Fibroblast of gingiva (primary cell): ENCODE data around the gene BSN.

Experiments
- DNase-seq: peaks from one replicate; pipeline ENCODE4 v3.0.0-alpha.2; 2011; ENCODE audit warnings: low read depth

BSN gene

GRCh38 chr3:49602049-49602554, 47.8 kb downstream of the BSN start:
- DNase-seq, result no peak

- no peak for DNase-seq
These were observed 48.7 kb downstream of the BSN start for GRCh38 chr3:49602877-49603411.

GRCh38 chr3:49606427-49606826, 52.1 kb downstream of the BSN start:
- no peak for DNase-seq

- DNase-seq, result no peak
These were observed 52.9 kb downstream of the BSN start for GRCh38 chr3:49607105-49607591.

GRCh38 chr3:49607796-49608195, 53.5 kb downstream of the BSN start:
- no peak for DNase-seq

- no peak for DNase-seq
These were observed 55.0 kb downstream of the BSN start for GRCh38 chr3:49609314-49609713.

GRCh38 chr3:49609815-49610214, 55.5 kb downstream of the BSN start:
- DNase-seq, result no peak

- no peak for DNase-seq
These were observed 56.5 kb downstream of the BSN start for GRCh38 chr3:49610666-49611280.

- no peak for DNase-seq
These were observed 57.0 kb downstream of the BSN start for GRCh38 chr3:49611291-49611690.

GRCh38 chr3:49611719-49612118, 57.4 kb downstream of the BSN start:
- no peak for DNase-seq

- no peak for DNase-seq
These were observed 60.7 kb downstream of the BSN start for GRCh38 chr3:49614936-49615335.

GRCh38 chr3:49616061-49616460, 61.8 kb downstream of the BSN start:
- DNase-seq, result no peak

- DNase-seq, result peak; percentile 34
These were observed 62.2 kb downstream of the BSN start for GRCh38 chr3:49616491-49616941.

GRCh38 chr3:49617390-49618013, 63.2 kb downstream of the BSN start:
- DNase-seq, result no peak

GRCh38 chr3:49618412-49618811, 64.1 kb downstream of the BSN start:
- DNase-seq, result no peak

- DNase-seq, result no peak
These were observed 65.4 kb downstream of the BSN start for GRCh38 chr3:49619649-49620048.

- no peak for DNase-seq
These were observed 66.5 kb downstream of the BSN start for GRCh38 chr3:49620728-49621127.

- no peak for DNase-seq
These were observed 68.8 kb downstream of the BSN start for GRCh38 chr3:49623071-49623470.

- no peak for DNase-seq
These were observed 70.8 kb downstream of the BSN start for GRCh38 chr3:49625071-49625470.

- no peak for DNase-seq
These were observed 71.9 kb downstream of the BSN start for GRCh38 chr3:49626101-49626581.

GRCh38 chr3:49626796-49627195, 72.5 kb downstream of the BSN start:
- no peak for DNase-seq

- DNase-seq, result no peak
These were observed 73.4 kb downstream of the BSN start for GRCh38 chr3:49627634-49628033.

- no peak for DNase-seq
These were observed 74.0 kb downstream of the BSN start for GRCh38 chr3:49628249-49628648.
